ENCODE data around the gene NME1. TPM values are rescaled to one million over a fixed set of nuclear protein-coding genes. Genes with fewer than 3 reads are reported as not detected.
A peak's percentile ranks its signal among the peaks of the same experiment; 100 is the strongest.
"Not testable (repeated sequence)": the region's sequence is repeated elsewhere in the genome, so short reads cannot be mapped to it uniquely, and the experiment has no call there.

NME1 gene
- polyA plus RNA-seq, 3 donors = 70.5 to 81.6 (median 74.1) TPM

- no peak for DNase-seq (ENCODE audit: low read depth in 3 of 3, low spot score in 2 of 3)
Observed at GRCh38 chr17:51144266-51145022, 8.9 kb upstream of the NME1 start.

GRCh38 chr17:51147650-51148049 lies 5.7 kb upstream of the NME1 start:
- no peak for DNase-seq (ENCODE audit: low read depth in 3 of 3, low spot score in 2 of 3)

GRCh38 chr17:51149163-51149562 lies 4.2 kb upstream of the NME1 start:
- no peak for DNase-seq (ENCODE audit: low read depth in 3 of 3, low spot score in 2 of 3)

GRCh38 chr17:51150932-51151331 lies 2.4 kb upstream of the NME1 start:
- DNase-seq (ENCODE audit: low read depth in 3 of 3, low spot score in 2 of 3) = no peak

GRCh38 chr17:51152766-51153209 lies 571 bp upstream of the NME1 start:
- DNase-seq (ENCODE audit: low read depth in 3 of 3, low spot score in 2 of 3) = no peak

- DNase-seq (ENCODE audit: low read depth in 3 of 3, low spot score in 2 of 3) = no peak
Observed at GRCh38 chr17:51154176-51154575, 817 bp downstream of the NME1 start.

GRCh38 chr17:51155416-51155815 lies 2.1 kb downstream of the NME1 start:
- no peak for DNase-seq (ENCODE audit: low read depth in 3 of 3, low spot score in 2 of 3)

GRCh38 chr17:51159604-51160003 lies 6.2 kb downstream of the NME1 start:
- no peak for DNase-seq (ENCODE audit: low read depth in 3 of 3, low spot score in 2 of 3)

- DNase-seq (ENCODE audit: low read depth in 3 of 3, low spot score in 2 of 3) = no peak
Observed at GRCh38 chr17:51161541-51161940, 8.2 kb downstream of the NME1 start.

- DNase-seq (ENCODE audit: low read depth in 3 of 3, low spot score in 2 of 3) = no peak
Observed at GRCh38 chr17:51164911-51165679, 11.7 kb downstream of the NME1 start.

- DNase-seq (ENCODE audit: low read depth in 3 of 3, low spot score in 2 of 3) = no peak
Observed at GRCh38 chr17:51165680-51166197, 12.4 kb downstream of the NME1 start.

GRCh38 chr17:51166198-51166986 lies 13.0 kb downstream of the NME1 start, which contains the start of gene NME2:
NME2 (plus strand) TSS chr17:51166411; CDS start chr17:51166831, 420 bp downstream.
- peak in 1 of 3 donors; percentile 69 for DNase-seq (ENCODE audit: low read depth in 3 of 3, low spot score in 2 of 3)

- DNase-seq (ENCODE audit: low read depth in 3 of 3, low spot score in 2 of 3) = no peak
Observed at GRCh38 chr17:51166987-51167931, 13.9 kb downstream of the NME1 start.

- DNase-seq (ENCODE audit: low read depth in 3 of 3, low spot score in 2 of 3) = no peak
Observed at GRCh38 chr17:51169340-51169739, 16.0 kb downstream of the NME1 start.

GRCh38 chr17:51170736-51171135 lies 17.4 kb downstream of the NME1 start:
- no peak for DNase-seq (ENCODE audit: low read depth in 3 of 3, low spot score in 2 of 3)

GRCh38 chr17:51172030-51172429 lies 18.7 kb downstream of the NME1 start:
- not testable (repeated sequence) for DNase-seq (ENCODE audit: low read depth in 3 of 3, low spot score in 2 of 3)

- DNase-seq (ENCODE audit: low read depth in 3 of 3, low spot score in 2 of 3) = no peak
Observed at GRCh38 chr17:51180486-51180885, 27.1 kb downstream of the NME1 start.

- DNase-seq (ENCODE audit: low read depth in 3 of 3, low spot score in 2 of 3) = no peak
Observed at GRCh38 chr17:51184124-51184523, 30.8 kb downstream of the NME1 start.

- no peak for DNase-seq (ENCODE audit: low read depth in 3 of 3, low spot score in 2 of 3)
Observed at GRCh38 chr17:51185763-51186332, 32.5 kb downstream of the NME1 start.

All from right renal cortex interstitium (tissue), 3 donors.